SK-N-SH treated with all-trans-retinoic acid at 6 μM for 48 hours (cell line): ENCODE results near the gene LOC128125822.

Experiments
- ARNTL ChIP-seq: fragments of 450-650 bp; formaldehyde crosslinking; IDR thresholded peaks from 2 replicates; pipeline ENCODE4 v1.5.0; 2020; ENCODE audit warnings: low read depth, mild to moderate bottlenecking, moderate library complexity, borderline replicate concordance
- BACH2 ChIP-seq: fragments of 250-450 bp; sonication (Bioruptor Pico); IDR thresholded peaks from 2 replicates; pipeline ENCODE4 v1.9.0; 2021; ENCODE audit warnings: mild to moderate bottlenecking, borderline replicate concordance
- GLIS3 ChIP-seq: fragments of 250-450 bp; sonication (Bioruptor Pico); IDR thresholded peaks from 2 replicates; pipeline ENCODE4 v1.5.0; 2020; ENCODE audit warnings: mild to moderate bottlenecking, moderate library complexity
- PPARA ChIP-seq: fragments of 250-450 bp; sonication (Bioruptor Pico); IDR thresholded peaks from 2 replicates; pipeline ENCODE4 v1.5.0; 2020; ENCODE audit warnings: mild to moderate bottlenecking, borderline replicate concordance
- RARB ChIP-seq: fragments of 250-450 bp; sonication (Bioruptor Pico); IDR thresholded peaks from 2 replicates; pipeline ENCODE4 v1.8.0; 2021; ENCODE audit warnings: mild to moderate bottlenecking, moderate library complexity
- TCF4 ChIP-seq: fragments of 250-450 bp; sonication (Bioruptor Pico); IDR thresholded peaks from 2 replicates; pipeline ENCODE4 v1.8.0; 2021; ENCODE audit warnings: mild to moderate bottlenecking, moderate library complexity, borderline replicate concordance
- ZC3H10 ChIP-seq: fragments of 250-450 bp; sonication (Bioruptor Pico); IDR thresholded peaks from 2 replicates; pipeline ENCODE4 v1.5.1; 2021; ENCODE audit warnings: mild to moderate bottlenecking, moderate library complexity
- ZFP3 ChIP-seq: fragments of 250-450 bp; sonication (Bioruptor Pico); IDR thresholded peaks from 2 replicates; pipeline ENCODE4 v1.5.0; 2020; ENCODE audit warnings: mild to moderate bottlenecking, moderate library complexity
- ZFP30 ChIP-seq: fragments of 450-650 bp; formaldehyde crosslinking; IDR thresholded peaks from 2 replicates; pipeline ENCODE4 v1.5.0; 2022; ENCODE audit warnings: mild to moderate bottlenecking, moderate library complexity
- ZNF70 ChIP-seq: fragments of 450-650 bp; formaldehyde crosslinking; IDR thresholded peaks from 2 replicates; pipeline ENCODE4 v1.5.0; 2020; ENCODE audit warnings: mild to moderate bottlenecking, moderate library complexity
- ZNF8 ChIP-seq: fragments of 450-650 bp; formaldehyde crosslinking; IDR thresholded peaks from 2 replicates; pipeline ENCODE4 v1.5.0; 2020; ENCODE audit warnings: mild to moderate bottlenecking, moderate library complexity
- TF ChIP-seq, protein P1 (sequence below): fragments of 250-450 bp; sonication (Bioruptor Pico); IDR thresholded peaks from 2 replicates; pipeline ENCODE4 v1.8.0; 2020; ENCODE audit warnings: mild to moderate bottlenecking, moderate library complexity, borderline replicate concordance
- TF ChIP-seq, protein P2 (sequence below): fragments of 250-450 bp; sonication (Bioruptor Pico); IDR thresholded peaks from 2 replicates; pipeline ENCODE4 v1.5.1; 2021; ENCODE audit warnings: mild to moderate bottlenecking, moderate library complexity

DNA sequence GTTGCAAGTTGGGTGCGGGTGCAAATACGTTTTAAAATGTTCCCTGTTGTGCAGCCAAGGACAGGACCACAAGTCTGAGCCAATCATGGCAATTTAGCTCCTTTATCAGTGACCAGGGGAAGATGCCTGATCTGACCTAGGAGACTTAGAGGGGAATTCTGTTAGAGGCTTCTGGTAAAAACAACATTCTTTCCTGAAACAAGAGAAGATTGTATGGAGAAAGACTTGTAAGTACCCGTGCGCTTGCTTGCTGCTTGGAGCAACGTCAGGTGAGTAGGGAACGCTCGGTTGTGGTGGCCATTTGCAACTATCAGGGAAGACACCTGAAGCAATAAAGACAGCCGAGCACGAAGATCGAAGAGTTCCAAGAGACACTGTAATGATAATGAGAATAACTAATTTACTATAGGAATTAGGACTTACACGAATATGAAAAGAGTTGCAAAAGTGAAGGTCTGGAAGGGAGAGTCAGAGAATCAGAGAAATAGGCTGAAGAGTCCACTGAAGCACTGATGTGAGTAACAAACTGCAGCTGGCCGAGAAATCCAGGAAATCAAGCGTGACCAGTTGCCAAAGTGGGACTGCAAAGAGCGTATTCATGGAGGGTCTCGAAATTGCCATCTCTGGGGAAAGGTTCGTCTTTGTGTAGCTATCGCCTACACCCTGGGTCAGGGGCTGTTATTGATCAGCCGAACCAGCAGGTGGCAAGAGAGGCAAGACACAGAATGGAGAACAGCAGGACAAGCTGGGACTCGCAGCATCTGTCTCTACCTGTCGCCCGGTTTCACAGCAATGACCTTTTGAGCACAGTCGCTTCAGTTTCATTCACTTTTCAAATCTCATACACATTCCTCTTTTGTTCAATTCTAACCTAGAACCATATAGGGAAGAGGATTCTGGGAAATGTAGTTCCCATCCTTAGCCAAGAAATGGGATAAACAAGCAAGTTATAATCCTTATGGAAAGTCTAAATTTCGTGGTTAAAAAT lies 26.1 kb downstream of the LOC128125822 start:
- TF ChIP-seq ARNTL (CRISPR knock-in tag): no peak
- TF ChIP-seq, protein P1, sequence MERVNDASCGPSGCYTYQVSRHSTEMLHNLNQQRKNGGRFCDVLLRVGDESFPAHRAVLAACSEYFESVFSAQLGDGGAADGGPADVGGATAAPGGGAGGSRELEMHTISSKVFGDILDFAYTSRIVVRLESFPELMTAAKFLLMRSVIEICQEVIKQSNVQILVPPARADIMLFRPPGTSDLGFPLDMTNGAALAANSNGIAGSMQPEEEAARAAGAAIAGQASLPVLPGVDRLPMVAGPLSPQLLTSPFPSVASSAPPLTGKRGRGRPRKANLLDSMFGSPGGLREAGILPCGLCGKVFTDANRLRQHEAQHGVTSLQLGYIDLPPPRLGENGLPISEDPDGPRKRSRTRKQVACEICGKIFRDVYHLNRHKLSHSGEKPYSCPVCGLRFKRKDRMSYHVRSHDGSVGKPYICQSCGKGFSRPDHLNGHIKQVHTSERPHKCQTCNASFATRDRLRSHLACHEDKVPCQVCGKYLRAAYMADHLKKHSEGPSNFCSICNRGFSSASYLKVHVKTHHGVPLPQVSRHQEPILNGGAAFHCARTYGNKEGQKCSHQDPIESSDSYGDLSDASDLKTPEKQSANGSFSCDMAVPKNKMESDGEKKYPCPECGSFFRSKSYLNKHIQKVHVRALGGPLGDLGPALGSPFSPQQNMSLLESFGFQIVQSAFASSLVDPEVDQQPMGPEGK (CRISPR knock-in tag): no peak
- no peak for TF ChIP-seq ZFP3 (CRISPR knock-in tag)
- no peak for TF ChIP-seq RARB (CRISPR knock-in tag)
- no peak for TF ChIP-seq ZNF70 (CRISPR knock-in tag)
- TF ChIP-seq BACH2 (CRISPR knock-in tag): no peak
- no peak for TF ChIP-seq TCF4 (CRISPR knock-in tag)
- TF ChIP-seq GLIS3 (CRISPR knock-in tag): no peak
- no peak for TF ChIP-seq ZC3H10 (CRISPR knock-in tag)
- TF ChIP-seq ZFP30 (CRISPR knock-in tag): no peak
- TF ChIP-seq, protein P2, sequence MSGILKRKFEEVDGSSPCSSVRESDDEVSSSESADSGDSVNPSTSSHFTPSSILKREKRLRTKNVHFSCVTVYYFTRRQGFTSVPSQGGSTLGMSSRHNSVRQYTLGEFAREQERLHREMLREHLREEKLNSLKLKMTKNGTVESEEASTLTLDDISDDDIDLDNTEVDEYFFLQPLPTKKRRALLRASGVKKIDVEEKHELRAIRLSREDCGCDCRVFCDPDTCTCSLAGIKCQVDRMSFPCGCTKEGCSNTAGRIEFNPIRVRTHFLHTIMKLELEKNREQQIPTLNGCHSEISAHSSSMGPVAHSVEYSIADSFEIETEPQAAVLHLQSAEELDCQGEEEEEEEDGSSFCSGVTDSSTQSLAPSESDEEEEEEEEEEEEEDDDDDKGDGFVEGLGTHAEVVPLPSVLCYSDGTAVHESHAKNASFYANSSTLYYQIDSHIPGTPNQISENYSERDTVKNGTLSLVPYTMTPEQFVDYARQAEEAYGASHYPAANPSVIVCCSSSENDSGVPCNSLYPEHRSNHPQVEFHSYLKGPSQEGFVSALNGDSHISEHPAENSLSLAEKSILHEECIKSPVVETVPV (CRISPR knock-in tag): no peak
- no peak for TF ChIP-seq PPARA (CRISPR knock-in tag)
- TF ChIP-seq ZNF8 (CRISPR knock-in tag): no peak
